Bronchial epithelial cell (primary cell): ENCODE data around the gene RFTN1. TPM values are rescaled to one million over a fixed set of nuclear protein-coding genes. Genes with fewer than 3 reads are reported as not detected.

ENCODE experiments used
- DNase-seq: peaks from one replicate; pipeline ENCODE4 v3.0.0-alpha.2; 2010; ENCODE audit warnings: low read depth
- FAIRE-seq: peaks from 2 replicates; lab custom pipeline; 2011; peaks lifted over from hg19 to GRCh38; lab: Jason Lieb, UNC
- H3K27me3 ChIP-seq: 2 replicates; pipeline ENCODE4 v1.5.1; 2011; ENCODE audit warnings: low read length; ENCODE audit not compliant: control insufficient read depth, insufficient read depth
- H3K36me3 ChIP-seq: 2 replicates; pipeline ENCODE4 v1.5.1; 2011; ENCODE audit warnings: low read length; ENCODE audit not compliant: control insufficient read depth, insufficient read depth
- H3K4me3 ChIP-seq: 2 replicates; pipeline ENCODE4 v1.5.1; 2011; ENCODE audit warnings: mild to moderate bottlenecking, low read depth, low read length, control low read depth
- CTCF ChIP-seq: IDR thresholded peaks from 2 replicates; pipeline ENCODE4 v1.5.1; 2011; ENCODE audit warnings: mild to moderate bottlenecking, moderate library complexity, low read length, control low read depth, inconsistent platforms; ENCODE audit not compliant: insufficient read depth, severe bottlenecking
- total RNA-seq: library from RNA; depleted of rRNA; stranded (reverse); fragments of >200 nt; gene quantifications from 2 replicates; pipeline ENCODE4 v1.2.1, GENCODE V29; 2014

The RFTN1 gene
- total RNA-seq, 1 donor from 2014 or later, result 9.2 TPM

- Histone ChIP-seq H3K36me3 (peaks cover 1% of the 10 kb centered on the region), H3K27me3 (no peaks in the 10 kb centered on the region), H3K4me3 (no peak overlapping the region)
- DNase-seq (no peak), FAIRE-seq (no peak)
- no peak for TF ChIP-seq CTCF
Measured at GRCh38 chr3:16289144-16289889, 224.2 kb downstream of the RFTN1 start.

GRCh38 chr3:16288664-16289063, 224.8 kb downstream of the RFTN1 start:
- Histone ChIP-seq H3K4me3 (no peak overlapping the region), H3K36me3 (peaks cover 1% of the 10 kb centered on the region)
- FAIRE-seq, result no peak

GRCh38 chr3:16286751-16287543, 226.6 kb downstream of the RFTN1 start:
- Histone ChIP-seq H3K4me3 (no peak overlapping the region), H3K27me3 (no peaks in the 10 kb centered on the region), H3K36me3 (peaks cover 2% of the 10 kb centered on the region)
- FAIRE-seq (no peak), DNase-seq (no peak)
- no peak for TF ChIP-seq CTCF

More at GRCh38 chr3:16288664-16289063, 224.8 kb downstream of the RFTN1 start:
- no peak for DNase-seq
- H3K27me3 ChIP-seq, result no peaks in the 10 kb centered on the region
- no peak for TF ChIP-seq CTCF

GRCh38 chr3:16286161-16286560, 227.3 kb downstream of the RFTN1 start:
- no peak overlapping the region for H3K4me3 ChIP-seq
- no peaks in the 10 kb centered on the region for H3K27me3 ChIP-seq
- TF ChIP-seq CTCF, result no peak
- DNase-seq (peak; percentile 15), FAIRE-seq (no peak)
- peaks cover 2% of the 10 kb centered on the region for H3K36me3 ChIP-seq

GRCh38 chr3:16284633-16285032, 228.9 kb downstream of the RFTN1 start:
- Histone ChIP-seq H3K36me3 (peaks cover 2% of the 10 kb centered on the region), H3K4me3 (no peak overlapping the region), H3K27me3 (no peaks in the 10 kb centered on the region)
- DNase-seq, result no peak
- TF ChIP-seq CTCF, result no peak
- FAIRE-seq, result no peak
